ENCODE results near the gene GRIN2C.

The GRIN2C gene

GRCh38 chr17:74842599-74843351 lies 16.9 kb downstream of the GRIN2C start:
- peak; percentile 31 for DNase-seq

GRCh38 chr17:74842146-74842598 lies 17.5 kb downstream of the GRIN2C start:
- DNase-seq: no peak

GRCh38 chr17:74840989-74841666 lies 18.6 kb downstream of the GRIN2C start:
- DNase-seq: no peak

- no peak for DNase-seq
Measured at GRCh38 chr17:74839990-74840852, 19.5 kb downstream of the GRIN2C start.

GRCh38 chr17:74838274-74838673 lies 21.4 kb downstream of the GRIN2C start:
- no peak for DNase-seq

- no peak for DNase-seq
Measured at GRCh38 chr17:74836691-74837467, 22.8 kb downstream of the GRIN2C start.

GRCh38 chr17:74836191-74836590 lies 23.5 kb downstream of the GRIN2C start:
- DNase-seq: no peak

GRCh38 chr17:74833501-74834377 lies 25.9 kb downstream of the GRIN2C start:
- DNase-seq: no peak

GRCh38 chr17:74832421-74832820 lies 27.3 kb downstream of the GRIN2C start:
- no peak for DNase-seq

- DNase-seq: no peak
Measured at GRCh38 chr17:74831444-74832146, 28.1 kb downstream of the GRIN2C start.

- DNase-seq: no peak
Measured at GRCh38 chr17:74830861-74831260, 28.8 kb downstream of the GRIN2C start.

- DNase-seq: no peak
Measured at GRCh38 chr17:74827800-74828199, 31.9 kb downstream of the GRIN2C start.

GRCh38 chr17:74825952-74826719 lies 33.5 kb downstream of the GRIN2C start:
- no peak for DNase-seq

- DNase-seq: no peak
Measured at GRCh38 chr17:74824961-74825627, 34.6 kb downstream of the GRIN2C start.

- no peak for DNase-seq
Measured at GRCh38 chr17:74822939-74823367, 36.7 kb downstream of the GRIN2C start.

- no peak for DNase-seq
Measured at GRCh38 chr17:74822335-74822938, 37.2 kb downstream of the GRIN2C start.

- DNase-seq: no peak
Measured at GRCh38 chr17:74821655-74822334, 37.9 kb downstream of the GRIN2C start.

GRCh38 chr17:74819801-74820436 lies 39.8 kb downstream of the GRIN2C start:
- no peak for DNase-seq

Measured in CD4-positive, alpha-beta T cell treated with Interleukin-6 for 4 hours (primary cell).